H1 (cell line): ENCODE measurements around the gene CCDC107. TPM values are rescaled to one million over a fixed set of nuclear protein-coding genes. Genes with fewer than 3 reads are reported as not detected.

Experiments used
- CTCF ChIA-PET: fragments of 300-600 bp; sonication (Branson Sonifier 250); formaldehyde crosslinking; loops from one replicate; lab custom pipeline; 2021; ENCODE audit not compliant: partially characterized antibody; lab: Charles Lee
- POLR2A ChIA-PET: fragments of 300-600 bp; sonication (Branson Sonifier 250); formaldehyde crosslinking; loops from one replicate; lab custom pipeline; 2021; ENCODE audit warnings: inconsistent platforms; ENCODE audit not compliant: partially characterized antibody; lab: Charles Lee
- DNase-seq, 2 experiments: peaks; one replicate each; pipeline versions ENCODE4 v3.0.0 to v3.0.0-alpha.2; 2010 to 2022; ENCODE audit warnings: low spot score in 2 of 2, low read depth in 1 of 2, mixed read lengths in 1 of 2
- FAIRE-seq: peaks from 2 replicates; lab custom pipeline; 2011; peaks lifted over from hg19 to GRCh38; lab: Jason Lieb, UNC
- H2AFZ ChIP-seq: 2 replicates; pipeline ENCODE4 v1.8.1; 2012; ENCODE audit warnings: low read length, inconsistent platforms
- H2AK5ac ChIP-seq: 2 replicates; pipeline ENCODE4 v1.6.1; 2013; ENCODE audit warnings: low read depth, low read length
- H2BK120ac ChIP-seq: replicated peaks from 2 replicates; pipeline ENCODE3; 2013; ENCODE audit warnings: low read depth, low read length, inconsistent platforms
- H2BK12ac ChIP-seq: 2 replicates; pipeline ENCODE4 v1.6.1; 2013; ENCODE audit warnings: low read depth, low read length
- H2BK15ac ChIP-seq: 2 replicates; pipeline ENCODE4 v1.6.1; 2013; ENCODE audit warnings: low read length
- H2BK20ac ChIP-seq: 2 replicates; pipeline ENCODE4 v1.6.1; 2013; ENCODE audit warnings: low read length
- H2BK5ac ChIP-seq: 2 replicates; pipeline ENCODE4 v1.6.1; 2013; ENCODE audit warnings: low read depth, low read length
- H3K14ac ChIP-seq: 2 replicates; pipeline ENCODE4 v1.6.1; 2013; ENCODE audit warnings: inconsistent platforms; ENCODE audit not compliant: insufficient read length
- H3K18ac ChIP-seq: 2 replicates; pipeline ENCODE4 v1.6.1; 2013; ENCODE audit warnings: low read length; ENCODE audit errors: extremely low read depth
- H3K23ac ChIP-seq: 2 replicates; pipeline ENCODE4 v1.6.1; 2013; ENCODE audit warnings: inconsistent platforms; ENCODE audit not compliant: insufficient read length
- H3K23me2 ChIP-seq: 2 replicates; pipeline ENCODE4 v1.6.1; 2013; ENCODE audit warnings: low read depth, low read length
- H3K27ac ChIP-seq: 2 replicates; pipeline ENCODE4 v1.6.1; 2011; ENCODE audit warnings: low read depth, low read length, inconsistent platforms
- H3K27me3 ChIP-seq, 4 experiments: replicated peaks in 1 of 4; 1 replicate in 1 of 4; 2 replicates in 3 of 4; pipeline versions ENCODE4 v1.6.1 to v1.8.1; 2011 to 2013; ENCODE audit warnings: low read length in 3 of 4, mild to moderate bottlenecking in 3 of 4, inconsistent platforms in 2 of 4, mixed read lengths in 2 of 4, moderate library complexity in 1 of 4; ENCODE audit not compliant: control insufficient read depth in 3 of 4, insufficient read depth in 3 of 4; ENCODE audit errors: extremely low read depth in 1 of 4
- H3K36me3 ChIP-seq, 4 experiments: 2 replicates each; pipeline versions ENCODE4 v1.6.1 to v1.8.1; 2011 to 2013; ENCODE audit warnings: mild to moderate bottlenecking in 4 of 4, low read length in 3 of 4, moderate library complexity in 2 of 4, control low read depth in 1 of 4, inconsistent platforms in 1 of 4; ENCODE audit not compliant: insufficient read depth in 4 of 4, control insufficient read depth in 2 of 4
- H3K4ac ChIP-seq: replicated peaks from 2 replicates; pipeline ENCODE3; 2013; ENCODE audit warnings: low read length, low read depth, mixed read lengths, inconsistent platforms; ENCODE audit not compliant: insufficient read length
- H3K4me1 ChIP-seq, 4 experiments: replicated peaks in 1 of 4; 1 replicate in 1 of 4; 2 replicates in 3 of 4; pipeline versions ENCODE4 v1.6.1 to v1.8.1; 2011 to 2013; ENCODE audit warnings: low read length in 3 of 4, inconsistent platforms in 2 of 4, mixed read lengths in 1 of 4; ENCODE audit not compliant: insufficient read depth in 4 of 4, control insufficient read depth in 3 of 4
- H3K4me2 ChIP-seq, 2 experiments: 2 replicates each; pipeline versions ENCODE4 v1.6.1 to v1.8.1; 2011 to 2013; ENCODE audit warnings: low read depth in 2 of 2, low read length in 2 of 2, control low read depth in 1 of 2, inconsistent platforms in 1 of 2, mild to moderate bottlenecking in 1 of 2; ENCODE audit not compliant: insufficient read depth in 1 of 2
- H3K4me3 ChIP-seq, 4 experiments: fragments of 200-600, 300-600 bp in 1 of 4; sonication (generic), shearing (Covaris generic), sonication (Bioruptor Twin) in 1 of 4; 2 replicates each; pipeline versions ENCODE4 v1.5.1 to v1.8.1; 2011 to 2016; ENCODE audit warnings: low read length in 4 of 4, low read depth in 3 of 4, control low read depth in 2 of 4, inconsistent platforms in 2 of 4, mild to moderate bottlenecking in 2 of 4, mixed read lengths in 1 of 4, moderate library complexity in 1 of 4; ENCODE audit not compliant: insufficient read depth in 2 of 4; ENCODE audit errors: extremely low read depth in 1 of 4
- H3K56ac ChIP-seq: replicated peaks from 2 replicates; pipeline ENCODE3; 2013; ENCODE audit warnings: low read depth, mild to moderate bottlenecking, mixed read lengths, low read length, inconsistent platforms; ENCODE audit not compliant: insufficient read length
- H3K79me1 ChIP-seq: 2 replicates; pipeline ENCODE4 v1.6.1; 2013; ENCODE audit warnings: low read depth, low read length, control low read depth
- H3K79me2 ChIP-seq, 2 experiments: 2 replicates each; pipeline versions ENCODE4 v1.6.1 to v1.8.1; 2012 to 2013; ENCODE audit warnings: low read length in 2 of 2, mild to moderate bottlenecking in 2 of 2, inconsistent platforms in 1 of 2; ENCODE audit not compliant: insufficient read depth in 2 of 2, control insufficient read depth in 1 of 2
- H3K9ac ChIP-seq, 4 experiments: replicated peaks in 1 of 4; 1 replicate in 1 of 4; 2 replicates in 3 of 4; pipeline versions ENCODE4 v1.6.1 to v1.8.1; 2011 to 2013; ENCODE audit warnings: low read depth in 3 of 4, low read length in 3 of 4, control low read depth in 2 of 4, mild to moderate bottlenecking in 2 of 4, moderate library complexity in 2 of 4, inconsistent platforms in 1 of 4; ENCODE audit errors: extremely low read depth in 1 of 4
- H3K9me3 ChIP-seq, 2 experiments: 2 replicates each; pipeline versions ENCODE4 v1.6.1 to v1.8.1; 2012 to 2013; ENCODE audit warnings: mild to moderate bottlenecking in 2 of 2, moderate library complexity in 2 of 2, control low read depth in 1 of 2, inconsistent platforms in 1 of 2, low read depth in 1 of 2, low read length in 1 of 2, mixed read lengths in 1 of 2; ENCODE audit not compliant: insufficient read depth in 2 of 2
- H4K20me1 ChIP-seq, 2 experiments: replicated peaks in 1 of 2; 2 replicates each; pipeline versions ENCODE3 to v1.8.1; 2011 to 2013; ENCODE audit warnings: inconsistent platforms in 2 of 2, low read length in 2 of 2, mild to moderate bottlenecking in 1 of 2; ENCODE audit not compliant: insufficient read depth in 2 of 2, control insufficient read depth in 1 of 2
- H4K5ac ChIP-seq: 2 replicates; pipeline ENCODE4 v1.6.1; 2013; ENCODE audit warnings: low read length, low read depth, mixed read lengths, inconsistent platforms; ENCODE audit not compliant: insufficient read length
- H4K8ac ChIP-seq: 2 replicates; pipeline ENCODE4 v1.8.0; 2013; ENCODE audit warnings: mild to moderate bottlenecking, moderate library complexity, low read length, inconsistent platforms; ENCODE audit not compliant: insufficient read depth; ENCODE audit errors: extremely low read depth
- H4K91ac ChIP-seq: replicated peaks from 2 replicates; pipeline ENCODE3; 2013; ENCODE audit warnings: low read length, mixed read lengths, inconsistent platforms; ENCODE audit not compliant: insufficient read length
- ASH2L ChIP-seq: fragments of 200-600, 300-600 bp; sonication (generic); IDR thresholded peaks from one replicate; pipeline ENCODE4 v1.7.1; 2017; ENCODE audit warnings: low read length
- BACH1 ChIP-seq: IDR thresholded peaks from 2 replicates; pipeline ENCODE4 v1.6.1; 2012; ENCODE audit warnings: low read length, improper control_type of control experiment
- BCL11A ChIP-seq, 2 experiments: IDR thresholded peaks; one replicate each; pipeline ENCODE4 v1.6.1; 2011; ENCODE audit warnings: low read depth in 2 of 2, low read length in 2 of 2, mild to moderate bottlenecking in 2 of 2
- FOSL1 ChIP-seq: IDR thresholded peaks from 2 replicates; pipeline ENCODE4 v1.6.1; 2011; ENCODE audit warnings: mild to moderate bottlenecking, low read depth, low read length, moderate library complexity; ENCODE audit not compliant: insufficient read depth
- RFX5 ChIP-seq: IDR thresholded peaks from 2 replicates; pipeline ENCODE4 v1.6.1; 2011; ENCODE audit warnings: low read depth, low read length, improper control_type of control experiment, borderline replicate concordance
- WGBS, 2 experiments: shearing (Covaris generic) in 1 of 2; methylation state at CpG; one replicate each; pipeline versions ENCODE4 v1.1.6 to v1.1.7; 2013 to 2015; ENCODE audit warnings: low lambda C conversion rate in 2 of 2, mixed read lengths in 2 of 2, inconsistent platforms in 1 of 2, low coverage in 1 of 2, missing lambda C conversion rate in 1 of 2; ENCODE audit not compliant: insufficient replicate concordance in 2 of 2, insufficient coverage in 1 of 2, insufficient read length in 1 of 2; ENCODE audit errors: extremely low coverage in 1 of 2, missing lambda C conversion rate in 1 of 2; 5-methylcytosine and 5-hydroxymethylcytosine counted together
- polyA plus RNA-seq, 7 experiments: library from polyadenylated mRNA; depleted of rRNA in 3 of 7; stranded (reverse) in 5 of 7; unstranded in 2 of 7; fragments of >200 nt in 5 of 7; fragments of 200-250 nt in 2 of 7; gene quantifications; 1 replicate in 5 of 7; 2 replicates in 1 of 7; 4 replicates in 1 of 7; pipeline versions ENCODE4 v1.2.1 to v1.2.3, GENCODE V29; 2011 to 2013; ENCODE audit warnings: missing spikeins in 2 of 7, mixed read lengths in 2 of 7
- total RNA-seq: library from RNA; stranded (reverse); fragmentation: NEBNext Ultra II Directional; extraction: Animal tissue kit (Norgen Biotek cat#: 25700); gene quantifications from 2 replicates; pipeline ENCODE4 v1.2.1, GENCODE V29; 2021

The CCDC107 gene
- total and polyA plus RNA-seq, 2 of the 8 experiments (the other 6 are each of a cell fraction or from before 2014, with no cell fraction given) = 8.2 to 9.0 TPM

GRCh38 chr9:35666045-35666444 lies 8.0 kb downstream of the CCDC107 start:
- peaks cover 2% of the 10 kb centered on the region; the same call in 1 of the 2 replicates for H3K79me1 ChIP-seq
- H3K23ac ChIP-seq = no peak overlapping the region
- no peak overlapping the region for H4K8ac ChIP-seq
- no peaks in the 10 kb centered on the region for H3K27me3 ChIP-seq
- H3K23me2 ChIP-seq = peaks cover 4% of the 10 kb centered on the region; the same call in 1 of the 2 replicates
- POLR2A ChIA-PET = interaction anchor here (0.7 to 6.6 kb wide), 11 partner anchors 9 to 148 kb away, joined by 3 to 65 read pairs (median 3); partner anchors contain the start of genes CA9, CREB3, GBA2 and RGP1
- H4K91ac ChIP-seq = no peak overlapping the region
- H4K5ac ChIP-seq = no peak overlapping the region
- DNase-seq (no peak), FAIRE-seq (no peak)
- peaks cover 0 to 5% (median 1%) of the 10 kb centered on the region in 4 experiments; a peak in 5 of 7 replicates for H3K4me1 ChIP-seq
- no peak overlapping the region for H3K4me3 ChIP-seq
- H2BK5ac ChIP-seq = no peak overlapping the region
- H2AK5ac ChIP-seq = peak overlapping the region; percentile 77; the same call in 1 of the 2 replicates
- TF ChIP-seq BACH1 (no peak), BCL11A (IDR thresholded peaks at IDR 0.05; ENCODE audit: low read depth in 2 of 2, low read length in 2 of 2) (no peak), FOSL1 (no peak), RFX5 (no peak), ASH2L (no peak)
- H3K14ac ChIP-seq = no peak overlapping the region
- WGBS, 2 experiments = 100% methylated on average over 1 of the region's 1 CpG; no CpG with 5 or more reads in 1 of the 2 experiments
- H3K79me2 ChIP-seq = no peaks in the 10 kb centered on the region; a peak in 1 of 4 replicates
- no peaks in the 10 kb centered on the region for H3K9me3 ChIP-seq
- H2BK120ac ChIP-seq = no peak overlapping the region
- no peak overlapping the region for H3K4ac ChIP-seq
- CTCF ChIA-PET = interaction anchor here (0.7 to 15.9 kb wide), 8 partner anchors 8 to 63 kb away, joined by 3 to 347 read pairs (median 55); partner anchors contain the start of genes CCDC107, CREB3, RMRP and SIT1
- no peak overlapping the region for H2BK12ac ChIP-seq
- H3K56ac ChIP-seq = no peak overlapping the region
- H2BK20ac ChIP-seq = no peak overlapping the region
- no peak overlapping the region for H3K4me2 ChIP-seq
- H2BK15ac ChIP-seq = peak overlapping the region; percentile 25; the same call in 1 of the 2 replicates
- H3K27ac ChIP-seq = no peak overlapping the region
- H3K36me3 ChIP-seq = peaks cover 6 to 23% (median 13%) of the 10 kb centered on the region in 4 experiments
- H4K20me1 ChIP-seq = peaks cover 0 to 2% of the 10 kb centered on the region in 2 experiments
- H3K18ac ChIP-seq = no peak overlapping the region
- H2AFZ ChIP-seq = no peak overlapping the region
- no peak overlapping the region for H3K9ac ChIP-seq
